ENCODE data around the gene DDX5.

The DDX5 gene

GRCh38 chr17:64551461-64551860, 45.4 kb upstream of the DDX5 start:
- Histone ChIP-seq H3K9ac (ENCODE audit: low read depth, low read length, poor library complexity, severe bottlenecking) (no peak overlapping the region), H3K4me3 (ENCODE audit: low read length, poor library complexity, severe bottlenecking) (no peak overlapping the region), H3K9me3 (ENCODE audit: insufficient read depth, low read depth, low read length) (no peaks in the 10 kb centered on the region), H3K79me2 (ENCODE audit: insufficient read depth, low read length) (no peaks in the 10 kb centered on the region), H3K4me2 (ENCODE audit: low read depth, low read length, poor library complexity, severe bottlenecking) (no peak overlapping the region), H3K4me1 (ENCODE audit: insufficient read depth, low read length, poor library complexity, severe bottlenecking) (no peaks in the 10 kb centered on the region), H3K27me3 (ENCODE audit: insufficient read depth, low read length, poor library complexity, severe bottlenecking) (no peaks in the 10 kb centered on the region), H3K9me2 (replicated peaks; ENCODE audit: low read depth, low read length) (no peaks in the 10 kb centered on the region), H4K20me1 (ENCODE audit: insufficient read depth, low read length, poor library complexity, severe bottlenecking) (no peaks in the 10 kb centered on the region), H3F3A (ENCODE audit: low read depth) (no peaks in the 10 kb centered on the region), H3K36me3 (ENCODE audit: insufficient read depth, low read length) (peaks cover 83% of the 10 kb centered on the region), H2AFZ (ENCODE audit: low read length) (no peak overlapping the region)
- no peak for TF ChIP-seq EZH2phosphoT487 (IDR thresholded peaks at IDR 0.05; ENCODE audit: borderline replicate concordance)
- TF ChIP-seq, protein P1, sequence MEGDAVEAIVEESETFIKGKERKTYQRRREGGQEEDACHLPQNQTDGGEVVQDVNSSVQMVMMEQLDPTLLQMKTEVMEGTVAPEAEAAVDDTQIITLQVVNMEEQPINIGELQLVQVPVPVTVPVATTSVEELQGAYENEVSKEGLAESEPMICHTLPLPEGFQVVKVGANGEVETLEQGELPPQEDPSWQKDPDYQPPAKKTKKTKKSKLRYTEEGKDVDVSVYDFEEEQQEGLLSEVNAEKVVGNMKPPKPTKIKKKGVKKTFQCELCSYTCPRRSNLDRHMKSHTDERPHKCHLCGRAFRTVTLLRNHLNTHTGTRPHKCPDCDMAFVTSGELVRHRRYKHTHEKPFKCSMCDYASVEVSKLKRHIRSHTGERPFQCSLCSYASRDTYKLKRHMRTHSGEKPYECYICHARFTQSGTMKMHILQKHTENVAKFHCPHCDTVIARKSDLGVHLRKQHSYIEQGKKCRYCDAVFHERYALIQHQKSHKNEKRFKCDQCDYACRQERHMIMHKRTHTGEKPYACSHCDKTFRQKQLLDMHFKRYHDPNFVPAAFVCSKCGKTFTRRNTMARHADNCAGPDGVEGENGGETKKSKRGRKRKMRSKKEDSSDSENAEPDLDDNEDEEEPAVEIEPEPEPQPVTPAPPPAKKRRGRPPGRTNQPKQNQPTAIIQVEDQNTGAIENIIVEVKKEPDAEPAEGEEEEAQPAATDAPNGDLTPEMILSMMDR (conservative IDR thresholded peaks at IDR 0.05; ENCODE audit: low read length): no peak

DNA sequence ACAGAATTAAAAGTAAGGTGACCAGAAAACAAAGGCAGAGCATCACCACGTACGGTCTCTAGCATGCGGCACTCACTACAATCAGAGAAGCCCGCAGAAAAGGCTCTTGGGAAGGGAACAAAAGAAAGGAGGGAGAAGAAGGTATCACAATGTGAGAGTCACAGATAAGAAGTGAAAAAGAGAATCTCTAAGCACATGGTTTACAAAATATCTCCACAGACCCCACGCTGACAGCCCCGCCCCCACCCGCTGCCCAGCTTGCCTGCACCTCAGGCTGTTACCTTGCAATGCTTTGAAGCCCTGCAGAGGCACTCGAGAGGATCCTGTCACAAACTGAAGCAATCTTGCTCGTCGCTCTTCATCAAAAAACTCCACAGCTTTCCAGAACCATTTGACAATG, 41.2 kb upstream of the DDX5 start:
- no peaks in the 10 kb centered on the region for H4K20me1 ChIP-seq (ENCODE audit: insufficient read depth, low read length, poor library complexity, severe bottlenecking)
- peaks cover 80% of the 10 kb centered on the region; the same call in 1 of the 2 replicates for H3K36me3 ChIP-seq (ENCODE audit: insufficient read depth, low read length)
- no peaks in the 10 kb centered on the region for H3K4me1 ChIP-seq (ENCODE audit: insufficient read depth, low read length, poor library complexity, severe bottlenecking)

GRCh38 chr17:64546716-64547115, 40.6 kb upstream of the DDX5 start:
- H3K27me3 ChIP-seq (ENCODE audit: insufficient read depth, low read length, poor library complexity, severe bottlenecking): no peaks in the 10 kb centered on the region
- no peaks in the 10 kb centered on the region for H3K9me2 ChIP-seq (replicated peaks; ENCODE audit: low read depth, low read length)
- no peaks in the 10 kb centered on the region for H3K9me3 ChIP-seq (ENCODE audit: insufficient read depth, low read depth, low read length)
- peaks cover 80% of the 10 kb centered on the region; the same call in 1 of the 2 replicates for H3K36me3 ChIP-seq (ENCODE audit: insufficient read depth, low read length)
- H3K9ac ChIP-seq (ENCODE audit: low read depth, low read length, poor library complexity, severe bottlenecking): no peak overlapping the region
- no peak overlapping the region for H3K4me2 ChIP-seq (ENCODE audit: low read depth, low read length, poor library complexity, severe bottlenecking)
- no peak overlapping the region for H3K4me3 ChIP-seq (ENCODE audit: low read length, poor library complexity, severe bottlenecking)
- no peaks in the 10 kb centered on the region for H3K79me2 ChIP-seq (ENCODE audit: insufficient read depth, low read length)
- TF ChIP-seq EZH2phosphoT487 (IDR thresholded peaks at IDR 0.05; ENCODE audit: borderline replicate concordance): no peak
- TF ChIP-seq, protein P1 (conservative IDR thresholded peaks at IDR 0.05; ENCODE audit: low read length): no peak
- H3K4me1 ChIP-seq (ENCODE audit: insufficient read depth, low read length, poor library complexity, severe bottlenecking): no peaks in the 10 kb centered on the region
- no peaks in the 10 kb centered on the region for H3F3A ChIP-seq (ENCODE audit: low read depth)
- no peak overlapping the region for H2AFZ ChIP-seq (ENCODE audit: low read length)
- H4K20me1 ChIP-seq (ENCODE audit: insufficient read depth, low read length, poor library complexity, severe bottlenecking): no peaks in the 10 kb centered on the region

More for the DNA sequence above, 41.2 kb upstream of the DDX5 start:
- H3K27me3 ChIP-seq (ENCODE audit: insufficient read depth, low read length, poor library complexity, severe bottlenecking): no peaks in the 10 kb centered on the region
- H3F3A ChIP-seq (ENCODE audit: low read depth): no peaks in the 10 kb centered on the region
- H3K9me3 ChIP-seq (ENCODE audit: insufficient read depth, low read depth, low read length): no peaks in the 10 kb centered on the region
- H3K9ac ChIP-seq (ENCODE audit: low read depth, low read length, poor library complexity, severe bottlenecking): no peak overlapping the region
- H3K9me2 ChIP-seq (replicated peaks; ENCODE audit: low read depth, low read length): no peaks in the 10 kb centered on the region
- TF ChIP-seq, protein P1 (conservative IDR thresholded peaks at IDR 0.05; ENCODE audit: low read length): no peak
- TF ChIP-seq EZH2phosphoT487 (IDR thresholded peaks at IDR 0.05; ENCODE audit: borderline replicate concordance): no peak
- no peaks in the 10 kb centered on the region for H3K79me2 ChIP-seq (ENCODE audit: insufficient read depth, low read length)
- no peak overlapping the region for H2AFZ ChIP-seq (ENCODE audit: low read length)
- H3K4me2 ChIP-seq (ENCODE audit: low read depth, low read length, poor library complexity, severe bottlenecking): no peak overlapping the region
- no peak overlapping the region for H3K4me3 ChIP-seq (ENCODE audit: low read length, poor library complexity, severe bottlenecking)
